Panc1 (cell line): ENCODE measurements around the gene HOXC6. TPM values are rescaled to one million over a fixed set of nuclear protein-coding genes. Genes with fewer than 3 reads are reported as not detected.

Experiments used
- ATAC-seq: fragments of 200-7000 bp; cut with Tn5 transposase; 2 replicates; pipeline ENCODE4 v1.9.1; 2020; ENCODE audit warnings: mild to moderate bottlenecking, moderate library complexity
- BruUV-seq: library from RNA; stranded (reverse); fragments of 400-500 nt; replicated peaks from 2 replicates; lab custom pipeline; 2021; lab: Mats Ljungman, UMichigan
- CTCF ChIA-PET: fragments of 300-600 bp; sonication (Branson Sonifier 250); formaldehyde crosslinking; loops from one replicate; lab custom pipeline; 2022; ENCODE audit warnings: antibody characterized with exemption; lab: Charles Lee
- POLR2A ChIA-PET: fragments of 300-600 bp; sonication (Branson Sonifier 250); formaldehyde crosslinking; loops from one replicate; lab custom pipeline; 2022; ENCODE audit warnings: antibody characterized with exemption; lab: Charles Lee
- DNase-seq: peaks from one replicate; pipeline ENCODE4 v3.0.0-alpha.2; 2010; ENCODE audit warnings: low read depth, low spot score
- H3K27ac ChIP-seq: 2 replicates; pipeline ENCODE4 v1.5.1; 2011; ENCODE audit warnings: mild to moderate bottlenecking, low read length, inconsistent platforms
- H3K27me3 ChIP-seq: fragments of 200-500 bp; sonication (Bioruptor generic); 2 replicates; pipeline ENCODE4 v1.6.0; 2014; ENCODE audit warnings: low read length, inconsistent platforms; ENCODE audit not compliant: control insufficient read depth, insufficient read depth
- H3K36me3 ChIP-seq: fragments of 200-500 bp; sonication (Bioruptor generic); 2 replicates; pipeline ENCODE4 v1.5.1; 2014; ENCODE audit warnings: inconsistent platforms, mild to moderate bottlenecking, low read length, moderate library complexity; ENCODE audit not compliant: control insufficient read depth, insufficient read depth
- H3K4me1 ChIP-seq: 2 replicates; pipeline ENCODE4 v1.5.1; 2011; ENCODE audit warnings: inconsistent platforms, mild to moderate bottlenecking, low read length, moderate library complexity; ENCODE audit not compliant: control insufficient read depth, insufficient read depth
- H3K4me3 ChIP-seq, 2 experiments: 2 replicates each; pipeline ENCODE4 v1.5.1; 2011 to 2012; ENCODE audit warnings: low read depth in 2 of 2, low read length in 2 of 2, mild to moderate bottlenecking in 2 of 2, inconsistent platforms in 1 of 2, moderate library complexity in 1 of 2
- H3K9me3 ChIP-seq: fragments of 200-500 bp; sonication (Bioruptor generic); 2 replicates; pipeline ENCODE4 v1.5.1; 2014; ENCODE audit warnings: low read depth, mild to moderate bottlenecking, inconsistent platforms, low read length, moderate library complexity; ENCODE audit not compliant: control insufficient read depth, insufficient read depth
- POLR2AphosphoS5 ChIP-seq: IDR thresholded peaks from 2 replicates; pipeline ENCODE4 v1.6.1; 2012; ENCODE audit warnings: mild to moderate bottlenecking, low read depth, low read length, moderate library complexity
- REST ChIP-seq, 2 experiments: IDR thresholded peaks; 2 replicates each; pipeline ENCODE4 v1.6.1; 2011 to 2012; ENCODE audit warnings: low read depth in 2 of 2, control low read depth in 1 of 2, low read length in 1 of 2, mild to moderate bottlenecking in 1 of 2, moderate library complexity in 1 of 2; ENCODE audit not compliant: insufficient read depth in 1 of 2
- SIN3A ChIP-seq: IDR thresholded peaks from 2 replicates; pipeline ENCODE4 v1.6.1; 2012; ENCODE audit warnings: low read depth, mild to moderate bottlenecking, low read length, moderate library complexity, borderline replicate concordance; ENCODE audit not compliant: insufficient read depth
- TCF7L2 ChIP-seq: IDR thresholded peaks from 2 replicates; pipeline ENCODE4 v1.6.1; 2011; ENCODE audit warnings: mild to moderate bottlenecking, low read depth, low read length, inconsistent platforms
- in situ Hi-C: cut with HindIII; loops from 2 replicates; pipeline ENCODE4 v1.10.0; 2016; ENCODE audit warnings: low sequenced_read_pairs, low pct_unique_long_range_greater_than_20kb
- intact Hi-C: fragments of 100-400 bp; cut with micrococcal nuclease; formaldehyde crosslinking; loops from one replicate; pipeline ENCODE4 v1.10.0; 2022; ENCODE audit not compliant: unreplicated experiment
- total RNA-seq: library from RNA; stranded (reverse); gene quantifications from one replicate; pipeline ENCODE4 v1.2.1, GENCODE V29; 2021; ENCODE audit not compliant: unreplicated experiment
- TF ChIP-seq, protein P1 (sequence below): fragments of 450-650 bp; IDR thresholded peaks from 2 replicates; pipeline ENCODE4 v1.5.1; 2017; ENCODE audit warnings: mild to moderate bottlenecking

The HOXC6 gene
- total RNA-seq, 1 experiment from 2014 or later: 52.2 TPM

GRCh38 chr12:54047964-54048303 lies 19.7 kb downstream of the HOXC6 start:
- Histone ChIP-seq H3K9me3 (no peaks in the 10 kb centered on the region), H3K36me3 (no peaks in the 10 kb centered on the region), H3K27ac (no peak overlapping the region), H3K4me3 (no peak overlapping the region), H3K27me3 (no peaks in the 10 kb centered on the region), H3K4me1 (peaks cover 85% of the 10 kb centered on the region)
- ChIA-PET CTCF (no interaction called here), POLR2A (no interaction called here)
- intact Hi-C loops (no loop called here), in situ Hi-C loops (no loop called here)
- no TSS peak for BruUV-seq
- ATAC-seq (no peak), DNase-seq (no peak)
- TF ChIP-seq TCF7L2: no peak
- no peak for TF ChIP-seq SIN3A
- TF ChIP-seq POLR2AphosphoS5: no peak
- TF ChIP-seq, protein P1, sequence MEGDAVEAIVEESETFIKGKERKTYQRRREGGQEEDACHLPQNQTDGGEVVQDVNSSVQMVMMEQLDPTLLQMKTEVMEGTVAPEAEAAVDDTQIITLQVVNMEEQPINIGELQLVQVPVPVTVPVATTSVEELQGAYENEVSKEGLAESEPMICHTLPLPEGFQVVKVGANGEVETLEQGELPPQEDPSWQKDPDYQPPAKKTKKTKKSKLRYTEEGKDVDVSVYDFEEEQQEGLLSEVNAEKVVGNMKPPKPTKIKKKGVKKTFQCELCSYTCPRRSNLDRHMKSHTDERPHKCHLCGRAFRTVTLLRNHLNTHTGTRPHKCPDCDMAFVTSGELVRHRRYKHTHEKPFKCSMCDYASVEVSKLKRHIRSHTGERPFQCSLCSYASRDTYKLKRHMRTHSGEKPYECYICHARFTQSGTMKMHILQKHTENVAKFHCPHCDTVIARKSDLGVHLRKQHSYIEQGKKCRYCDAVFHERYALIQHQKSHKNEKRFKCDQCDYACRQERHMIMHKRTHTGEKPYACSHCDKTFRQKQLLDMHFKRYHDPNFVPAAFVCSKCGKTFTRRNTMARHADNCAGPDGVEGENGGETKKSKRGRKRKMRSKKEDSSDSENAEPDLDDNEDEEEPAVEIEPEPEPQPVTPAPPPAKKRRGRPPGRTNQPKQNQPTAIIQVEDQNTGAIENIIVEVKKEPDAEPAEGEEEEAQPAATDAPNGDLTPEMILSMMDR: no peak
- no peak for TF ChIP-seq REST (IDR thresholded peaks at IDR 0.05; ENCODE audit: insufficient read depth in 1 of 2, low read depth in 2 of 2, low read length in 1 of 2)

GRCh38 chr12:54048406-54049093 lies 20.3 kb downstream of the HOXC6 start:
- Histone ChIP-seq H3K36me3 (no peaks in the 10 kb centered on the region), H3K9me3 (no peaks in the 10 kb centered on the region), H3K4me3 (no peak overlapping the region), H3K27me3 (no peaks in the 10 kb centered on the region), H3K4me1 (peaks cover 82% of the 10 kb centered on the region), H3K27ac (no peak overlapping the region)
- intact Hi-C loops (no loop called here), in situ Hi-C loops (no loop called here)
- DNase-seq (no peak), ATAC-seq (no peak)
- TF ChIP-seq REST (IDR thresholded peaks at IDR 0.05; ENCODE audit: insufficient read depth in 1 of 2, low read depth in 2 of 2, low read length in 1 of 2): no peak
- TF ChIP-seq, protein P1: no peak
- TF ChIP-seq POLR2AphosphoS5: no peak
- no peak for TF ChIP-seq TCF7L2
- no peak for TF ChIP-seq SIN3A
- no TSS peak for BruUV-seq
- ChIA-PET POLR2A (no interaction called here), CTCF (no interaction called here)
